GM10248 (cell line): Measurements from ENCODE around the gene TAAR6.
"Not testable (repeated sequence)": the region's sequence is repeated elsewhere in the genome, so short reads cannot be mapped to it uniquely, and the experiment has no call there.

Experiments
- CTCF ChIA-PET: fragments of 300-600 bp; sonication (Branson Sonifier 250); formaldehyde crosslinking; extraction: SDS; loops from one replicate; lab custom pipeline; 2021; ENCODE audit warnings: antibody characterized with exemption; lab: Yijun Ruan, JAX
- POLR2A ChIA-PET: fragments of 350-650 bp; sonication (Branson Sonifier 250); formaldehyde crosslinking; extraction: SDS; loops from one replicate; lab custom pipeline; 2020; ENCODE audit warnings: antibody characterized with exemption; lab: Yijun Ruan, JAX
- DNase-seq: peaks from one replicate; pipeline ENCODE4 v3.0.0; 2012; ENCODE audit errors: extremely low spot score
- TF ChIP-seq, protein P1 (sequence below): IDR thresholded peaks from 2 replicates; pipeline ENCODE4 v1.5.1; 2012; ENCODE audit warnings: mild to moderate bottlenecking, low read depth; ENCODE audit errors: extremely low read depth, missing control alignments, control extremely low read depth

The TAAR6 gene

DNA sequence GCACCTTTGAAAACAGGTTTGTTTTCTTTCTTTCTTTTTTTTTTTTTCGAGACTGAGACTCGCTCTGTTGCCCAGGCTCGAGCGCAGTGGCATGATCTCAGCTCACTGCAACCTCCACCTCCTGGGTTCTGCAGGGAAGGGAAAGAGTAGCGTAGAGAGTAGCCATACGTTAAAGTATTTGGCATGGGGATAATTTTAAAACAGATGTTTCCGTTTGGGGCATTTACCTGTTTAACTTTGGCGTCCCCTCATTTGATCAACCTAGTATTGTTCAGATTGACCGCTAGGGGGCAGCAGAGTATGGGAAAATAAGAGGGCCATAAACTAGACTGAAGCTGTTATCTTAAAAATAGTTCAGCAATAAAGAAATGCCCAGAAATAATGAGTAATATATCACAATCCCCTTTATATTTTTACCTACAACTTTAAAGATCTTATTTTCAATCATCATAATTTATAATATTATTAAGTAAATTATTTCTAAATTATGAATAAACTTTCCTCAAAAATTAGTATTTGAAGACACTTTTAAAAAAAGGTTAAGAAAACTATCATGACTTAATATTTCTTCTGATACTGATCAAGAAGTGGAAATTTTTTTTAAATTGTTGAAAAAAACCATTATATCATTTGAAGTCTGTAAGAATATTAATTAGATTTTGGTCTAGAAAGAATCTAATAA, 39.7 kb upstream of the TAAR6 start:
- DNase-seq = peak; percentile 34
- POLR2A ChIA-PET = no interaction called here
- CTCF ChIA-PET = interaction anchor here (0.6 to 8.8 kb wide), 19 partner anchors 10 to 431 kb away, joined by 3 to 68 read pairs (median 4); partner anchors contain the start of genes SLC18B1, STX7 and TAAR9
- TF ChIP-seq, protein P1, sequence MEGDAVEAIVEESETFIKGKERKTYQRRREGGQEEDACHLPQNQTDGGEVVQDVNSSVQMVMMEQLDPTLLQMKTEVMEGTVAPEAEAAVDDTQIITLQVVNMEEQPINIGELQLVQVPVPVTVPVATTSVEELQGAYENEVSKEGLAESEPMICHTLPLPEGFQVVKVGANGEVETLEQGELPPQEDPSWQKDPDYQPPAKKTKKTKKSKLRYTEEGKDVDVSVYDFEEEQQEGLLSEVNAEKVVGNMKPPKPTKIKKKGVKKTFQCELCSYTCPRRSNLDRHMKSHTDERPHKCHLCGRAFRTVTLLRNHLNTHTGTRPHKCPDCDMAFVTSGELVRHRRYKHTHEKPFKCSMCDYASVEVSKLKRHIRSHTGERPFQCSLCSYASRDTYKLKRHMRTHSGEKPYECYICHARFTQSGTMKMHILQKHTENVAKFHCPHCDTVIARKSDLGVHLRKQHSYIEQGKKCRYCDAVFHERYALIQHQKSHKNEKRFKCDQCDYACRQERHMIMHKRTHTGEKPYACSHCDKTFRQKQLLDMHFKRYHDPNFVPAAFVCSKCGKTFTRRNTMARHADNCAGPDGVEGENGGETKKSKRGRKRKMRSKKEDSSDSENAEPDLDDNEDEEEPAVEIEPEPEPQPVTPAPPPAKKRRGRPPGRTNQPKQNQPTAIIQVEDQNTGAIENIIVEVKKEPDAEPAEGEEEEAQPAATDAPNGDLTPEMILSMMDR = peak; percentile 61

DNA sequence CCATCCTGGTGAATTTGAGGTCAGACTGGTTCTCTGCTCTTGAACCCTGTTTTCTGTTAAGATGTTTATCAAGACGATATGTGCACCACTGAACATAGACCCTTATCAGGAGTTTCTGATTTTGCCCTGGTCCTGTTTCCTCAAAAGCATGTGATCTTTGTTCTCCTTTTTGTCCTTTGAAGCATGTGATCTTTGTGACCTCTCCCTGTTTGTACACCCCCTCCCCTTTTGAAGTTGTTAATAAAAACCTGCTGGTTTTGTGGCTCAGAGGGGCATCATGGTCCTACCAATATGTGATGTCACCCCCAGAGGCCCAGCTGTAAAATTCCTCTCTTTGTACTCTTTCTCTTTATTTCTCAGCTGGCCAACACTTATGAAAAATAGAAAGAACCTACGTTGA, 35.6 kb upstream of the TAAR6 start:
- DNase-seq, POLR2A ChIA-PET: not testable (repeated sequence)
- CTCF ChIA-PET = interaction anchor here (1.4 kb wide), 1 partner anchor 16 kb away, joined by 3 read pairs; no protein-coding TSS in a partner anchor

GRCh38 chr6:132537145-132537544, 33.0 kb upstream of the TAAR6 start:
- CTCF ChIA-PET = interaction anchor here (9.3 kb wide), 1 partner anchor 9 kb away, joined by 68 read pairs; no protein-coding TSS in a partner anchor
- DNase-seq = no peak
- TF ChIP-seq, protein P1 = no peak
- POLR2A ChIA-PET = no interaction called here

GRCh38 chr6:132537977-132538376, 32.1 kb upstream of the TAAR6 start, which contains the start of gene TAAR9:
Gene TAAR9 (plus strand): TSS chr6:132538277. CDS start chr6:132538290, 13 bp downstream.
- CTCF ChIA-PET = interaction anchor here (9.3 kb wide), 1 partner anchor 10 kb away, joined by 68 read pairs; no protein-coding TSS in a partner anchor
- DNase-seq = no peak
- TF ChIP-seq, protein P1 = no peak
- POLR2A ChIA-PET = no interaction called here

DNA sequence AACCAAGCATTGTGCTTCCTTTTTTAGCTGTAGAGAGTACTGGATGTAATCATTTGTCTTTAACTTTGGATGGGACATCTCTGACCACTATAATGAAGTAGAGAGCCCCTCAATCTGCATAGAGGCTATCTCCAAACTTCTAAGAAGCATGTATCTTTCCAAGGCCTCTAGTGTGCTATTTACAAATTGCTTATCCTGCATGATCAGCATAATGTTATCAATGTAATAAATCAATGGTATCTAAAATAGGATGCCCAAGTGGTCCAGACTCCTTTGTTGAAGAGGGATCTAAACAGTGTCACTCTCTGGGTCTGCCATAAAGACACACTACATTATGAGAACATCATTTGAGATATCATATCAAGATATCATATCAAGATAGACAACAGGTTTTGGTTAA, 25.3 kb upstream of the TAAR6 start:
- POLR2A ChIA-PET = no interaction called here
- TF ChIP-seq, protein P1 = no peak
- CTCF ChIA-PET = interaction anchor here (1.4 to 9.3 kb wide), 3 partner anchors 7 to 244 kb away, joined by 3 to 68 read pairs (median 12); partner anchors contain the start of gene TAAR8
- no peak for DNase-seq

DNA sequence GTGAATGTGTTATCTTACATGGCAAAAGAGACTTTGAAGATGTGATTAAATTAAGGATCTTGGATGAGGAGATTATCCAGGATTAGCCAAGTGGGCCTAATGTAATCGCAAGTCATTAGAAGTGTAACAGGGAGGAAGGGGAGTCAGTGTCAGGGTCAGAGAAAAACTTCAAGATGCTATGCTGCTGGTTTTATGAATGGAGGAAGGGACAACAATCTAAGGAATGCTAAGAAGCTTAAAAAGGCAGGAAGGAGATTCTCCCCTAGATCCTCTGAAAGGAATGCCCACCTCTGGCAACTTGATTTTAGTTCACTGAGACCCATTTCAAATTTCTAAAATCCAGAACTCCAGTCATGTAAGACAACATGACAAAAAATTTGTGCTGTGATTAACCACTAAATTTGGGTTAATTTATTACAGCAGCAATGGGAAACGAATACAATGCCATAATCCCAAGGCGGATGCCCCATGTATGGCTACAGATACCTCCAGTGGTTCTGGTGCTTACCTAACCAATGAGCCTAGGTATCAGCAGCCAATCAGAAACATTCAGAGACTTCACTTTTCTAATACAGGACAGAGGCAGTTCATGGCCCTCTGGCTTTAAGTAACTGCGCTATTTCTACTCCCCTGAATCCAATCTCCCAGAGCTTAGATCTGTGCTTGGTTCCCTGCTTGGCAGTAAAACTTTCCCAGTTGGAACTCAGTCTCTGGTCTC, 21.2 kb upstream of the TAAR6 start:
- TF ChIP-seq, protein P1 = no peak
- ChIA-PET CTCF (no interaction called here), POLR2A (no interaction called here)
- DNase-seq = no peak
